GM12878 (cell line): ENCODE measurements around the gene GBP6. TPM values are rescaled to one million over a fixed set of nuclear protein-coding genes. Genes with fewer than 3 reads are reported as not detected.

Experiments used
- polyA plus RNA-seq, 11 experiments: library from polyadenylated mRNA; depleted of rRNA in 4 of 11; unstranded in 6 of 11; stranded (reverse) in 5 of 11; fragments of >200 nt; fragmentation: Nextera tagmentation in 4 of 11; fragmentation: Illumina TruSeq in 1 of 11; extraction: Ambion mirVana in 4 of 11; extraction: Trizol in 1 of 11; gene quantifications; 1 replicate in 1 of 11; 2 replicates in 10 of 11; pipeline versions ENCODE4 v1.2.1 to v1.2.3, GENCODE V29; 2011 to 2016; ENCODE audit warnings: inconsistent platforms in 2 of 11, missing spikeins in 2 of 11, low read depth in 1 of 11
- total RNA-seq, 4 experiments: library from RNA; depleted of rRNA in 3 of 4; stranded (reverse); fragments of >200 nt in 3 of 4; fragmentation: Illumina TruSeq in 1 of 4; extraction: Trizol in 1 of 4; gene quantifications; 2 replicates each; pipeline versions ENCODE4 v1.2.1 to v1.2.3, GENCODE V29; 2013 to 2021

GBP6 gene
- total and polyA plus RNA-seq, 10 of the 15 experiments (the other 5 are each of a cell fraction or from before 2014, with no cell fraction given): 0.03 to 2.7 (median 0.05) TPM; not detected in 6

Other genes with a start within 250 kb of the GBP6 start
- 3.2 and 3.5 TPM in 2 replicates for gene GBP2, start 237.9 kb upstream of the GBP6 start, total RNA-seq (2014; rRNA removed)
- 5.9 and 7.7 TPM in 2 replicates for gene GBP2, start 237.9 kb upstream of the GBP6 start, total RNA-seq (2014; rRNA removed; fragmentation: Illumina TruSeq; extraction: Trizol)
- 3.1 TPM in 2 replicates for gene GBP2, start 237.9 kb upstream of the GBP6 start, total RNA-seq (2021)
- gene GBP2, start 237.9 kb upstream of the GBP6 start, polyA plus RNA-seq (2011; rRNA removed): 5.6 and 6.1 TPM in 2 replicates
- 5.2 and 7.7 TPM in 2 replicates for gene GBP2, start 237.9 kb upstream of the GBP6 start, polyA plus RNA-seq (2014; fragmentation: Illumina TruSeq; extraction: Trizol)
- gene GBP2, start 237.9 kb upstream of the GBP6 start, polyA plus RNA-seq (2014; fragmentation: Nextera tagmentation; extraction: Ambion mirVana): 1 to 10 TPM; 2.6 to 4.0 TPM
- 3.2 TPM in 2 replicates for gene GBP2, start 237.9 kb upstream of the GBP6 start, polyA plus RNA-seq (2014; rRNA removed)
- 1 to 10 TPM; 1.6 TPM for gene GBP2, start 237.9 kb upstream of the GBP6 start, polyA plus RNA-seq (2016; fragmentation: Nextera tagmentation; extraction: Ambion mirVana)
- gene GBP7, start 188.1 kb upstream of the GBP6 start, total RNA-seq (2014; rRNA removed): not detected in 2 replicates
- gene GBP7, start 188.1 kb upstream of the GBP6 start, total RNA-seq (2014; rRNA removed; fragmentation: Illumina TruSeq; extraction: Trizol): not detected in 2 replicates
- gene GBP7, start 188.1 kb upstream of the GBP6 start, total RNA-seq (2021): not detected in 2 replicates
- not detected in 2 replicates for gene GBP7, start 188.1 kb upstream of the GBP6 start, polyA plus RNA-seq (2011; rRNA removed)
- not detected in 2 replicates for gene GBP7, start 188.1 kb upstream of the GBP6 start, polyA plus RNA-seq (2014; fragmentation: Illumina TruSeq; extraction: Trizol)
- gene GBP7, start 188.1 kb upstream of the GBP6 start, polyA plus RNA-seq (2014; fragmentation: Nextera tagmentation; extraction: Ambion mirVana): not detected
- gene GBP7, start 188.1 kb upstream of the GBP6 start, polyA plus RNA-seq (2014; rRNA removed): not detected in 2 replicates
- gene GBP7, start 188.1 kb upstream of the GBP6 start, polyA plus RNA-seq (2016; fragmentation: Nextera tagmentation; extraction: Ambion mirVana): not detected
- 2.5 and 3.5 TPM in 2 replicates for gene GBP4, start 165.1 kb upstream of the GBP6 start, total RNA-seq (2014; rRNA removed)
- 3.7 and 4.0 TPM in 2 replicates for gene GBP4, start 165.1 kb upstream of the GBP6 start, total RNA-seq (2014; rRNA removed; fragmentation: Illumina TruSeq; extraction: Trizol)
- 3.3 and 4.3 TPM in 2 replicates for gene GBP4, start 165.1 kb upstream of the GBP6 start, total RNA-seq (2021)
- 41.9 and 46.1 TPM in 2 replicates for gene GBP4, start 165.1 kb upstream of the GBP6 start, polyA plus RNA-seq (2011; rRNA removed)
- gene GBP4, start 165.1 kb upstream of the GBP6 start, polyA plus RNA-seq (2014; fragmentation: Illumina TruSeq; extraction: Trizol): 3.8 and 5.6 TPM in 2 replicates
- 1 to 10 TPM; 2.4 to 2.5 TPM for gene GBP4, start 165.1 kb upstream of the GBP6 start, polyA plus RNA-seq (2014; fragmentation: Nextera tagmentation; extraction: Ambion mirVana)
- 2.4 and 3.6 TPM in 2 replicates for gene GBP4, start 165.1 kb upstream of the GBP6 start, polyA plus RNA-seq (2014; rRNA removed)
- gene GBP4, start 165.1 kb upstream of the GBP6 start, polyA plus RNA-seq (2016; fragmentation: Nextera tagmentation; extraction: Ambion mirVana): 1 to 10 TPM; 3.0 to 3.3 TPM
- 0.17 and 0.60 TPM in 2 replicates for gene GBP5, start 91.2 kb upstream of the GBP6 start, total RNA-seq (2014; rRNA removed)
- 0.40 and 0.74 TPM in 2 replicates for gene GBP5, start 91.2 kb upstream of the GBP6 start, total RNA-seq (2014; rRNA removed; fragmentation: Illumina TruSeq; extraction: Trizol)
- gene GBP5, start 91.2 kb upstream of the GBP6 start, total RNA-seq (2021): 0.44 and 0.56 TPM in 2 replicates
- 0.50 and 0.53 TPM in 2 replicates for gene GBP5, start 91.2 kb upstream of the GBP6 start, polyA plus RNA-seq (2011; rRNA removed)
- 0.31 and 0.78 TPM in 2 replicates for gene GBP5, start 91.2 kb upstream of the GBP6 start, polyA plus RNA-seq (2014; fragmentation: Illumina TruSeq; extraction: Trizol)
- gene GBP5, start 91.2 kb upstream of the GBP6 start, polyA plus RNA-seq (2014; fragmentation: Nextera tagmentation; extraction: Ambion mirVana): under 1 TPM; 0.29 to 0.55 TPM
- gene GBP5, start 91.2 kb upstream of the GBP6 start, polyA plus RNA-seq (2014; rRNA removed): 0.37 and 0.72 TPM in 2 replicates
- gene GBP5, start 91.2 kb upstream of the GBP6 start, polyA plus RNA-seq (2016; fragmentation: Nextera tagmentation; extraction: Ambion mirVana): 1 to 10 TPM in 1 of 2 experiments, under 1 TPM in 1; 0.35 to 1.0 TPM
- gene LRRC8B, start 160.8 kb downstream of the GBP6 start, total RNA-seq (2014; rRNA removed): 5.4 and 5.8 TPM in 2 replicates
- 5.4 and 6.2 TPM in 2 replicates for gene LRRC8B, start 160.8 kb downstream of the GBP6 start, total RNA-seq (2014; rRNA removed; fragmentation: Illumina TruSeq; extraction: Trizol)
- gene LRRC8B, start 160.8 kb downstream of the GBP6 start, total RNA-seq (2021): 7.9 and 8.9 TPM in 2 replicates
- gene LRRC8B, start 160.8 kb downstream of the GBP6 start, polyA plus RNA-seq (2011; rRNA removed): 9.0 and 9.2 TPM in 2 replicates
- 5.4 and 7.7 TPM in 2 replicates for gene LRRC8B, start 160.8 kb downstream of the GBP6 start, polyA plus RNA-seq (2014; fragmentation: Illumina TruSeq; extraction: Trizol)
- gene LRRC8B, start 160.8 kb downstream of the GBP6 start, polyA plus RNA-seq (2014; fragmentation: Nextera tagmentation; extraction: Ambion mirVana): 1 to 10 TPM; 1.3 to 1.4 TPM
- 2.7 and 3.4 TPM in 2 replicates for gene LRRC8B, start 160.8 kb downstream of the GBP6 start, polyA plus RNA-seq (2014; rRNA removed)
- 1 to 10 TPM; 6.4 to 7.6 TPM for gene LRRC8B, start 160.8 kb downstream of the GBP6 start, polyA plus RNA-seq (2016; fragmentation: Nextera tagmentation; extraction: Ambion mirVana)